Measurements from ENCODE around the gene SLC25A12. TPM values are rescaled to one million over a fixed set of nuclear protein-coding genes. Genes with fewer than 3 reads are reported as not detected.
"Not testable (repeated sequence)": the region's sequence is repeated elsewhere in the genome, so short reads cannot be mapped to it uniquely, and the experiment has no call there.

SLC25A12 gene
- total RNA-seq, 2 experiments from 2014 or later, result 25.1 to 27.5 TPM

DNA sequence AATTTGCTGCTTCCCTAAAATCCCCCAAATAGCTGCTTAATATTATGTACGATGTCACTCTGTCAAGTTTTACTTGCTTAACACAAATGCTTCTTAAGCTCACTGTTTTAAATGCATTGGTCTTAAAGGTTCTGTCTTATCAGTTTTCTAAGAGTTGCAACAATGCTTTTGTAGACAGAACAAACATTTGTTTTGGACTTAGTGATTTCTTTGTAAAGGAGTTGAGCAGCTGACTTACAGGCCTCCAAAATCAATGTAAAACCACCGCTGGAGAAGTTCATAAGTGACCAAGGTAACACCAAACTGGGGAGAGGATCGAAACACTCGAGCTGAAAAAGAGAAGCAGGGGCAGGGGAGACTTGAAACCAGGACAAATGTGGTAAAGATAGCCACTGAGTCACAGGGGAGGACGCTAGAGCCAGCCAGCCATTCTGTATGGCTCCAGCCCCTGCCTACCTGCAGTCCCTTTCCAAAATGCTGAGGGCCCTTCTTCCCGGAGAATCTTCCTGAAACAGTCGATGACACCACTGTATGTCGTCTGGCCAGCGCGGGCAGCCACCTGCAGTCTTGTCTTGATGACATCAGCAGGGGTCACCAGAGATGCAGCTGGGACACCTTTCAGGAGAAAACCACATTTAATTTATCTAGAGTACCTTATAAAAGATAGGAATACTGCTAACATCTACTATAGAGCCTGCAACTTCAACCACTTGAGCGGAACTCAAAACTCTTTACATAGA, 106.5 kb downstream of the SLC25A12 start:
- no peak for DNase-seq
- Mint-ChIP-seq H3K27ac (no peak overlapping the region), H3K9me3 (no peaks in the 10 kb centered on the region), H3K4me1 (no peaks in the 10 kb centered on the region), H3K27me3 (no peaks in the 10 kb centered on the region), H3K4me3 (no peak overlapping the region), H3K36me3 (peaks cover 36% of the 10 kb centered on the region)
- POLR2A ChIA-PET, result no interaction called here
- no peak for ATAC-seq (ENCODE audit: low read depth)

DNA sequence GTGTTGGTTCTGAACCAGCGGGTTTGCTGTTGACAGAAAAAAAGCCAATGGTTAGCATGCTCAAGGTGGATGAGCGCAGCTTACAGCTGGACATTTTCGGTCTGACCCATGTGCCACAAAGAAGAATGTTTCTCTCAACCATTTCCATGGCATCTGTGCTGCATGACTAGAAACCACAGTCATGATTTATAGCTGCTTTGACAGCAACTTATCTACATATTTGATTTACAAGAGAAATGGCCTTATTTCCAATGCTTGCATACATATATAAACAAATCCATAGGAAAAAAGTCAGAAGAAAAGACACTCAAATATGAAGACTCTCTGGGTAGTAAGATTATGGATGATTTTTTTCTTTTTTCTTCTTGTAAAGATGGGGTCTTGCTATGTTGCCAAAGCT, 108.6 kb downstream of the SLC25A12 start:
- POLR2A ChIA-PET, result interaction anchor here (1.2 kb wide), 1 partner anchor 330 kb away, joined by 3 read pairs; no protein-coding TSS in a partner anchor
- H3K4me3 Mint-ChIP-seq, result no peak overlapping the region
- DNase-seq, result no peak
- H3K4me1 Mint-ChIP-seq, result no peaks in the 10 kb centered on the region
- H3K9me3 Mint-ChIP-seq, result no peaks in the 10 kb centered on the region
- no peaks in the 10 kb centered on the region for H3K27me3 Mint-ChIP-seq
- peaks cover 37% of the 10 kb centered on the region for H3K36me3 Mint-ChIP-seq
- no peak overlapping the region for H3K27ac Mint-ChIP-seq
- no peak for ATAC-seq (ENCODE audit: low read depth)

DNA sequence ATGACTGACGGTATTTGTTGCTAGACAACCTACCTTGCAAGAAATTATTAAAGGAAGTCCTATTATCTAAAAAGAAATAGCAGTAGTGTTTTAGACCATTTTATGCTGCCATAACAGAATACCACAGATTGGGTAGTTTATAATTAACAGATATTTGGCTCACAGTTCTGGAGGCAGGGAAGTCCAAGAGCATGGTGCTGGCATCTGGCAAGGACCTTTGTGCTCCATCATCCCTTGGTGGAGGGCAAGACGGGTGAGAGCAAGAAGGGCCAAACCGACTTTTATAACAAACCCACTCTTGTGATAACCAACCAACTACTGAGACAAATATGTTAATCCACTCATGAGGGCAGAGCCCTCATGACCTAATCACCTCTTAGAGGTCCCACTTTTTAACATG, 115.5 kb downstream of the SLC25A12 start:
- H3K27me3 Mint-ChIP-seq, result no peaks in the 10 kb centered on the region
- H3K36me3 Mint-ChIP-seq, result peaks cover 31% of the 10 kb centered on the region
- no peaks in the 10 kb centered on the region for H3K4me1 Mint-ChIP-seq
- ATAC-seq (ENCODE audit: low read depth) (no peak), DNase-seq (no peak)
- no peak overlapping the region for H3K4me3 Mint-ChIP-seq
- H3K9me3 Mint-ChIP-seq, result peaks cover 4% of the 10 kb centered on the region
- POLR2A ChIA-PET, result interaction anchor here (0.7 kb wide), 1 partner anchor 369 kb away, joined by 6 read pairs; no protein-coding TSS in a partner anchor
- no peak overlapping the region for H3K27ac Mint-ChIP-seq

DNA sequence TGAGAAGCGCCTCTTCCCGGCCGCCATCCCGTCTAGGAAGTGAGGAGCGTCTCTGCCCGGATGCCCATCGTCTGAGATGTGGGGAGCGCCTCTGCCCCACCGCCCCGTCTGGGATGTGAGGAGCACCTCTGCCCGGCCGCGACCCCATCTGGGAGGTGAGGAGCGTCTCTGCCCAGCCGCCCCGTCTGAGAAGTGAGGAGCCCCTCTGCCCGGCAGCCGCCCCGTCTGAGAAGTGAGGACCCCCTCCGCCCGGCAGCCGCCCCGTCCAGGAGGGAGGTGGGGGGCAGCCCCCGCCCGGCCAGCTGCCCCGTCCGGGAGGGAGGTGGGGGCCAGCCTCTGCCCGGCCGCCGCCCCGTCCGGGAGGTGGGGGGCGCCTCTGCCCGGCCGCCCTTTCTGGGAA, 119.5 kb downstream of the SLC25A12 start:
- H3K27ac Mint-ChIP-seq; ATAC-seq (ENCODE audit: low read depth); H3K4me1 Mint-ChIP-seq; H3K4me3 Mint-ChIP-seq; POLR2A ChIA-PET; H3K27me3 Mint-ChIP-seq; DNase-seq: not testable (repeated sequence)
- H3K9me3 Mint-ChIP-seq, result peaks cover 14% of the 10 kb centered on the region
- H3K36me3 Mint-ChIP-seq, result peaks cover 26% of the 10 kb centered on the region

DNA sequence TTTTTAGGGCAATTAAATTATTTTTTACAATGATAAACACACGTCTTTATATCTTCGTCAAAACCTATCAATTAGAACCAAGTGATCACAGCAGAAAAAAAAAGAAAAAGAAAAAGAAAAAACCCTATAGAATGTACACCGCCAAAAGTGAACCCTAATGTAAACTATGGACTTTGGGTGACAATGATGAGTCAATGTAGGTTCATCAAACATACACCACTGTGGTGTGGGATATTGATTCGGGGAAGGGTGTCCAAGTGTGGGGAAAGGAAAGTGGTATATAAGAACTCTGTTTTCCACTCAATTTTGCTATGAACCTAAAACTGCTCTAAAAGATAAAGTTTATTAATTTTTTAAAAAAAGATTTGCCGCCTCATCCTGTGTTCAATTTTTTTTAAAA, 121.7 kb downstream of the SLC25A12 start:
- Mint-ChIP-seq H3K36me3 (peaks cover 22% of the 10 kb centered on the region), H3K27ac (no peak overlapping the region), H3K27me3 (no peaks in the 10 kb centered on the region), H3K4me1 (no peaks in the 10 kb centered on the region), H3K4me3 (no peak overlapping the region), H3K9me3 (peaks cover 11% of the 10 kb centered on the region)
- ATAC-seq (ENCODE audit: low read depth) (no peak), DNase-seq (no peak)
- POLR2A ChIA-PET, result no interaction called here

DNA sequence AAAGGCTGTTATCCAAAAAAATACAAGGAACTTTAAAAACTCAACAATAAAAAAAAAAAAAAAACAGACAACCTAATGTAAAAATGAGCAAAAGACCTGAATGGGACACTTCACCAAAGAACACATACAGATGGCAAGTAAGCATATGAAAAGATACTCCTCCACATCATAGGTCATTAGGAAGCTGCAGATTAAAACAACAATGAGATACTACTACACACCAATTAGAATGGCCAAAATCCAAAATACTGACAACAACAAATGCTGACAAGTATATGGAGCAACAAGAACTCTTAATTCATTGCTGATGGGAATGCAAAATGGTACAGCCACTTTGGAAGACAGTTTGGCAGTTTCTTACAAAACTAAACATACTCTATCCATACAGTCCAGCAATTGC, 122.6 kb downstream of the SLC25A12 start:
- no peaks in the 10 kb centered on the region for H3K4me1 Mint-ChIP-seq
- H3K27me3 Mint-ChIP-seq, result no peaks in the 10 kb centered on the region
- H3K4me3 Mint-ChIP-seq, result no peak overlapping the region
- ATAC-seq (ENCODE audit: low read depth) (no peak), DNase-seq (no peak)
- POLR2A ChIA-PET, result no interaction called here
- no peak overlapping the region for H3K27ac Mint-ChIP-seq
- H3K36me3 Mint-ChIP-seq, result peaks cover 27% of the 10 kb centered on the region
- peaks cover 11% of the 10 kb centered on the region for H3K9me3 Mint-ChIP-seq

DNA sequence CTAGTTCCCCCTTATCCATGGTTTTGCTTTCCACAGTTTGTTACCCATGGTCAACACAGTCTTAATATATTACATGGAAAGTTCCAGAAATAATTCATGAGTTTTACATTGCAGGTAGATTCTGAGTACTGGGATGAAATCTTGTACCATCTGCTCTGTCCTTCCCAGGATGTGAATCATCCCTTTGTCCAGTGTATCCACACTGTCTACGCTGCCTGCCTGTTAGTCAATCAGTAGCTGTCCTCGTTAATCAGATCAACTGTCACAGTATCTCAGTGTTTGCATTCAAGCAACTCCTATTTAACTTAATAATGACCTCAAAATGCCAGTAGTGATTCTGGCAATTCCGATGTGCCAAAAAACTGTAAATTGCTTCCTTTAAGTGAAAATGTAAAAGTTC, 130.4 kb downstream of the SLC25A12 start:
- ATAC-seq (ENCODE audit: low read depth) (no peak), DNase-seq (no peak)
- H3K9me3 Mint-ChIP-seq, result peaks cover 3% of the 10 kb centered on the region
- H3K36me3 Mint-ChIP-seq, result peaks cover 39% of the 10 kb centered on the region
- no peak overlapping the region for H3K4me3 Mint-ChIP-seq
- POLR2A ChIA-PET, result no interaction called here
- no peaks in the 10 kb centered on the region for H3K4me1 Mint-ChIP-seq
- H3K27me3 Mint-ChIP-seq, result no peaks in the 10 kb centered on the region
- no peak overlapping the region for H3K27ac Mint-ChIP-seq

DNA sequence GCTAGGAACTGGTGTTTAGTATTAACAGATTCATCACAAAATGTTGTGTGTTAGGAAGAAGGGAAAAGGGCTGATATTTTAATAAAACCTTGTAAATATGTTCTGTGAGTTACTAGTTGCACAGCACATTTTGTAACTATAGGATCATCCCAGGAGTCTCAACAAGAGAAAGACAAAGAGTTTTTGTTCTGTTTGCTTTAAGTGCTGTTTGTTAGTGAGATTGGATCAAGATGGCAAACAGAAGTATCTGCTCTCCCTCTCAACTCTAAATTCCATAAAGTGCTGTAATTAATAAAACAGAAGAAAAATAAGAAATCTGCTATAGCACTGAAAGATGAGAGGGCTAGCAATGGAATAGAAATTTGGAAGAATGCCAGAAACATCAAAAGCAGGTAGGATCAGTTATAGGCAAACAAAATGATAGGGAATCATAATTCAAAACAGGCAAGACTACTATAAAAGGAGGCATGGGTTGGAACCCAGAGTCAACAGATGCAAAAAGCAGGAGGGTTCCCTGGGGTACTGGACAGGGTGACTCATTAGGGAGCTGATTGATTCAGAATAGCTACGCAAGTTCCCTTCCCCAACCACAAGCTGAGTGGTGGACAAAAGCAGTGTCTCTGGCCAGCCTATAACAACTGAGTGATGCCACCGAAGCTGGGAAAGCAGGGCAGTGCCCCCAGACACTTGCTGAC, 131.0 kb downstream of the SLC25A12 start:
- POLR2A ChIA-PET, result no interaction called here
- DNase-seq, result no peak
- H3K36me3 Mint-ChIP-seq, result peaks cover 44% of the 10 kb centered on the region
- no peaks in the 10 kb centered on the region for H3K27me3 Mint-ChIP-seq
- no peak overlapping the region for H3K27ac Mint-ChIP-seq
- no peak overlapping the region for H3K4me3 Mint-ChIP-seq
- peaks cover 9% of the 10 kb centered on the region for H3K9me3 Mint-ChIP-seq
- H3K4me1 Mint-ChIP-seq, result no peaks in the 10 kb centered on the region
- ATAC-seq (ENCODE audit: low read depth), result no peak

DNA sequence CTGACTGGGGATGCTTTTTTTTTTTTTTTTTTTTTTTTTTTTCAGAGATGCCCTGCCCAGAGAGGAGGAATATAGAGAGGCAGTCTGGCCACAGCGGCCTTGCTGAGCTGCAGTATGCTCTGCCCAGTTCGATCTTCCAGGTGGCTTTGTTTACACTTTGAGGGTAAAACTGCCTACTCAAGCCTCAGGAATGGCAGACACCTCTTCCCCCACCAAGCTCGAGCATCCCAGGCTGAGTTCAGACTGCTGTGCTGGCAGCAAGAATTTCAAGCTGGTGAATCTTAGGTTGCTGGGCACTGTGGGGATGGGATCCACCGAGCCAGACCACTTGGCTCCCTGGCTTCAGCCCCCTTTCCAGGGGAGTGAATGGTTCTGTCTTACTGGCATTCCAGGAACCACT, 132.9 kb downstream of the SLC25A12 start:
- H3K27ac Mint-ChIP-seq; H3K4me3 Mint-ChIP-seq; POLR2A ChIA-PET; H3K9me3 Mint-ChIP-seq; ATAC-seq (ENCODE audit: low read depth); H3K4me1 Mint-ChIP-seq; DNase-seq; H3K27me3 Mint-ChIP-seq: not testable (repeated sequence)
- peaks cover 50% of the 10 kb centered on the region for H3K36me3 Mint-ChIP-seq

DNA sequence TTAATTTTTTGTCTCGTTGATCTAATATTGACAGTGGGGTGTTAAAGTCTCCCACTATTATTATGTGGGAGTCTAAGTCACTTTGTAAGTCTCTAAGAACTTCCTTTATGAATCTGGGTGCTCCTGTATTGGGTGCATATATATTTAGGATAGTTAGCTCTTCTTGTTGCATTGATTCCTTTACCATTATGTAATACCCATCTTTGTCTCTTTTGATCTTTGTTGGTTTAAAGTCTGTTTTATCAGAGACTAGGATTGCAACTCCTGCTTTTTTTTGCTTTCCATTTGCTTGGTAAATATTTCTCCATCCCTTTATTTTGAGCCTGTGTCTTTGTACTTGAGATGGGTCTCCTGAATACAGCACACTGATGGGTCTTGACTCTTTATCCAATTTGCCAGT, 135.3 kb downstream of the SLC25A12 start:
- H3K9me3 Mint-ChIP-seq; H3K4me1 Mint-ChIP-seq; H3K27ac Mint-ChIP-seq; H3K27me3 Mint-ChIP-seq; POLR2A ChIA-PET; H3K4me3 Mint-ChIP-seq; DNase-seq; ATAC-seq (ENCODE audit: low read depth): not testable (repeated sequence)
- peaks cover 63% of the 10 kb centered on the region for H3K36me3 Mint-ChIP-seq

DNA sequence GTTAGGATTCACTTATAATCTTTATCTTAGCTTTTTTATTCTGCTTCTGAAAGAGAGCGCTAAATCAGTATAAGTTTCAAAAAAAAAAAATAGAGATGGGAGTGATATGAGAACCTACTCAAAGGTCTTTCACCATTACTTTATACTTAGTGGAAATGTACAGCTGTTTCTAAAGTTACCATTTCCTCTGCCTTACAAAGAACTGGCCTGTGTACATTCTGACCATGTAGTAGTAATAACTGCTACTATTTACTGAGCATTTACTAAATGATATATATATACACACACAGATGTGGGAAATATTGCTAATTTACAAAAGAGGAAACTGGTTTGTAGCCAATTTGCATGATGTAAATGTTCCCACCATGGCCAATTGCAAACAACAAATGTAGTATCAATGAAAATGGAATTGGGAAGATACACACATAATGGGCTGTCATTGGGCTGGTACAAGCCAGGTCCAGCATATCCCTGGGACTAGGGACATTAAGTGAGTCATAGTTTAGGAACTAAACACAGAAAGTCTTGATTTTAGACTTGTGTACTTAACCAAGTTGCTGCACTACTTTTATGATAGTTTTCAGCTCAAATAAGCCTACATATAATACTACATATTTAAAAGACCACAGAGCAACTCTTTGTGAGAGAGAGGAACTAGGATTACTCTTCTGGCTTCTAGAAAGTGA, 139.6 kb downstream of the SLC25A12 start:
- H3K9me3 Mint-ChIP-seq, result peaks cover 7% of the 10 kb centered on the region
- H3K4me1 Mint-ChIP-seq, result no peaks in the 10 kb centered on the region
- POLR2A ChIA-PET, result no interaction called here
- peaks cover 43% of the 10 kb centered on the region for H3K36me3 Mint-ChIP-seq
- no peak overlapping the region for H3K27ac Mint-ChIP-seq
- no peak overlapping the region for H3K4me3 Mint-ChIP-seq
- DNase-seq (no peak), ATAC-seq (ENCODE audit: low read depth) (no peak)
- no peaks in the 10 kb centered on the region for H3K27me3 Mint-ChIP-seq

DNA sequence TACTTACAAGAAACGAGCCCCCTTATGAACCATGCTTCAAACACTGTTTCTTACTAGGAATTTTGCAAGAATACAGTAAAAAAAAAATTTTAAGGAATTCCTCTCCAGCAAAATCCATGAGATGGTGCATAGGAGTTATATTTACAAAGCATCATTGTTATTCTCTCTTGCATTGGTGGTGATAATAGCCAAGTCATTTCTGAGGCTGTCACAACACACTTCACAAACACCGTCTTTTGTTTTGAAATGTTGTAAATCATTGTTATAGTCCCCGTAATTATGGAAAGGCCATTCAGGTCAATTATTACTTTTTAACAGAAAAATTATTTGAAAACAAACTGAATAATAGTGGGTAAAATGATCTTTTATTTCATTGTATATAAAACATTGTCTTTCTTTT, 146.7 kb downstream of the SLC25A12 start:
- Mint-ChIP-seq H3K9me3 (no peaks in the 10 kb centered on the region), H3K27me3 (no peaks in the 10 kb centered on the region), H3K4me3 (no peak overlapping the region), H3K4me1 (no peaks in the 10 kb centered on the region), H3K36me3 (peaks cover 16% of the 10 kb centered on the region), H3K27ac (no peak overlapping the region)
- DNase-seq, result no peak
- POLR2A ChIA-PET, result no interaction called here
- no peak for ATAC-seq (ENCODE audit: low read depth)

DNA sequence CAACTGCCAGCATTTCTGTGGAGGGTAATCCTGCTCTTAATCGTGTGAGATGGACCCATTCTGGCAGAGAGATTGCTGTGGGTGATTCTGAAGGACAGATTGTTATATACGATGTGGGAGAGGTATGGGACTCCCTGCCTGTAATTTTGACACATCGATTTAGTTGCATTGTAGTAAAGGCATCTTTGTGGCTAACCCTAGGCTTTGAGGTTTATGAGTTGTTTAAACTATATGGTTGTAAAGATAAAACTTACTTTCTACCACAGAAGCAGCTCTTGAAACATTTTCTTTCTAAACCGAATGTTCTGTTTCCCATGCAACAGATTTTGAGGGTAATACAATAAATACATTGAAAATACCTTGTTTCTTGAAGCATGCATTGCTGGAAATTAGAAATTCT, 148.2 kb downstream of the SLC25A12 start:
- POLR2A ChIA-PET, result no interaction called here
- Mint-ChIP-seq H3K9me3 (no peaks in the 10 kb centered on the region), H3K27me3 (no peaks in the 10 kb centered on the region), H3K27ac (no peak overlapping the region), H3K4me1 (no peaks in the 10 kb centered on the region), H3K4me3 (no peak overlapping the region), H3K36me3 (peaks cover 18% of the 10 kb centered on the region)
- ATAC-seq (ENCODE audit: low read depth), result no peak
- no peak for DNase-seq

DNA sequence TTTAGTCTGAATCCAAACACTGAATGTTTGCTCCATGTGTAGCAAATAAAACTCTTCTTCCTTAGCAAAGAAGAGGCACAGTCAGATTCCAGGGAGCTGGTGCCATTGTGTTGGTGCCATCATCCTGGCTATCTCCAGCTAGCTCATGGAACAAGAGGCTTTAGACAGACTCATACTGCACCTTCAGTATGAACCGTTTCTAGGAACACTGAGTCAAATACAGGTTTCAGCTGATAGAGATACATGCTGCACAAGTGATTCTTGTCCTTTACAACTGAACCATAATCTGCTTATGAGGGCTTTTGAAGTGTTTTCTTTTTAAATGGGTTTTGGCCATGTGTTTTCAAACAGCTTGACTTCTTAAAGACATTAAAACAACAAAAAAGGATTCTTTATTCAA, 148.9 kb downstream of the SLC25A12 start:
- no peak overlapping the region for H3K4me3 Mint-ChIP-seq
- H3K27ac Mint-ChIP-seq, result no peak overlapping the region
- DNase-seq (no peak), ATAC-seq (ENCODE audit: low read depth) (no peak)
- no peaks in the 10 kb centered on the region for H3K4me1 Mint-ChIP-seq
- no peaks in the 10 kb centered on the region for H3K9me3 Mint-ChIP-seq
- POLR2A ChIA-PET, result no interaction called here
- peaks cover 21% of the 10 kb centered on the region for H3K36me3 Mint-ChIP-seq
- no peaks in the 10 kb centered on the region for H3K27me3 Mint-ChIP-seq

All from activated naive CD8-positive, alpha-beta T cell treated with anti-CD3 and anti-CD28 coated beads, Interleukin-2, amount 10 ng/mL, durations not matched to agents 7 days and 5 days (primary cell).